Measurements from ENCODE around the gene FLOT2.

DNA sequence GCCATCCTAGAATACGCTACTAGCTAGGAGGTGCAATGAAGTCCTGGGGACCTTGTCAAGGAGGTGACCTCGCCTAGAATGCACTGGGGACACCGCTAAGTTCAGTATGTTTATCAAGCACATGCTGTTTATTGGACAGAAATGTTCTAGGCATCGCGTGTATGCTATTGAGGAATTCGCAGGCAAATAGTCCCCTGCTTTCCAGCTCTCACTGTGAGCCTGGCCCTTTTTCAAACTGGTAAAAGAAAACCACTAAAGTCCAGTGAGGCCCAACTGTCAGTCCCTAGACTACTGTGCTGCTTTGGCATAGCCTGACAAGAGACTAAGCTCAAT lies 53.8 kb downstream of the FLOT2 start:
- TF ChIP-seq, protein P1, sequence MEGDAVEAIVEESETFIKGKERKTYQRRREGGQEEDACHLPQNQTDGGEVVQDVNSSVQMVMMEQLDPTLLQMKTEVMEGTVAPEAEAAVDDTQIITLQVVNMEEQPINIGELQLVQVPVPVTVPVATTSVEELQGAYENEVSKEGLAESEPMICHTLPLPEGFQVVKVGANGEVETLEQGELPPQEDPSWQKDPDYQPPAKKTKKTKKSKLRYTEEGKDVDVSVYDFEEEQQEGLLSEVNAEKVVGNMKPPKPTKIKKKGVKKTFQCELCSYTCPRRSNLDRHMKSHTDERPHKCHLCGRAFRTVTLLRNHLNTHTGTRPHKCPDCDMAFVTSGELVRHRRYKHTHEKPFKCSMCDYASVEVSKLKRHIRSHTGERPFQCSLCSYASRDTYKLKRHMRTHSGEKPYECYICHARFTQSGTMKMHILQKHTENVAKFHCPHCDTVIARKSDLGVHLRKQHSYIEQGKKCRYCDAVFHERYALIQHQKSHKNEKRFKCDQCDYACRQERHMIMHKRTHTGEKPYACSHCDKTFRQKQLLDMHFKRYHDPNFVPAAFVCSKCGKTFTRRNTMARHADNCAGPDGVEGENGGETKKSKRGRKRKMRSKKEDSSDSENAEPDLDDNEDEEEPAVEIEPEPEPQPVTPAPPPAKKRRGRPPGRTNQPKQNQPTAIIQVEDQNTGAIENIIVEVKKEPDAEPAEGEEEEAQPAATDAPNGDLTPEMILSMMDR (conservative IDR thresholded peaks at IDR 0.05): no peak
- TF ChIP-seq EZH2 (IDR thresholded peaks at IDR 0.05; ENCODE audit: low read depth): no peak

All from PC-9 (cell line).